HFF-Myc (cell line): Measurements from ENCODE around the gene EVPLL.
"Not testable (repeated sequence)": the region's sequence is repeated elsewhere in the genome, so short reads cannot be mapped to it uniquely, and the experiment has no call there.

Experiments used
- DNase-seq: peaks from one replicate; pipeline ENCODE4 v3.0.0-alpha.2; 2011; ENCODE audit warnings: low read depth; ENCODE audit errors: extremely low read depth
- H3K4me3 ChIP-seq: replicated peaks from 2 replicates; pipeline ENCODE4 v1.5.1; 2011; ENCODE audit warnings: low read depth, mild to moderate bottlenecking, control low read depth, low read length
- CTCF ChIP-seq: IDR thresholded peaks from 2 replicates; pipeline ENCODE4 v1.5.1; 2012; ENCODE audit warnings: mild to moderate bottlenecking, low read depth, low read length, control low read depth; ENCODE audit errors: missing control alignments

EVPLL gene

DNA sequence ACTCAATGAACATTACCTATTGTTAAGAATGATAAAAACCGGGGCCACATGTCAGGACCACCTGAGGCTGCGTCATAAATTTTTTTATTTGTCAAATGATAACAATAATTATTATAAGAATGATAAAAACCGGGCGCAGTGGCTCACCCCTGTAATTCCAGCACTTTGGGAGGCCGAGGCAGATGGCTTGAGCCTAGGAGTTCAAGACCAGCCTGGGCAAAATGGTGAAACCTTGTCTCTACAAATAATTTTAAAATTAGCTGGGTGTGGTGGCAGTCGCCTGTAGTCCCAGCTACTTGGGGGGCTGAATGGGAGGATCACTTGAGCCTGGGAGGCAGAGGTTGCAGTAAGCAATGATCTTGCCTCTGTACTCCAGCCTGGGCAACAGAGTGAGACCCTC lies 13.4 kb upstream of the EVPLL start:
- no peak for TF ChIP-seq CTCF
- DNase-seq = no peak
- no peak overlapping the region for H3K4me3 ChIP-seq

DNA sequence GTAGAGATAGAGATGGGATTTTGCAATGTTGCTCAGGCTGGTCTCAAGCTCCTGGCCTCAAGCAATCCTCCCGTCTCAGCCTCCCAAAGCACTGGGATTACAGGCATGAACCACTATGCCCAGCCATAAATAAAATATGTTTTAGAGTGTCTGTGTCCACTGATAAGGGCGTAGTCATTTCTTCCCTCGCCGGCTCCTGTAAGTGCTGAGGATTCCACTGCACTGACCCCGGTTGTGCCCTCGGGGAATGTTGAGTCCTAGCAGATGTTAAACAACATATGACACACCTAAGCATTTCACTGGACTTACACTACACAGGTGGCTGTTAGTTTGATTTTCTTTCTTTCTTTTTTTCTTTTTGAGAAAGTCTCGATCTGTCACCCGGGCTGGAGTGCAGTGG lies 8.6 kb upstream of the EVPLL start:
- TF ChIP-seq CTCF = no peak
- no peak for DNase-seq
- H3K4me3 ChIP-seq = no peak overlapping the region

- no peak overlapping the region for H3K4me3 ChIP-seq
- no peak for DNase-seq
- no peak for TF ChIP-seq CTCF
Measured at GRCh38 chr17:18370761-18371160, 6.8 kb upstream of the EVPLL start.

DNA sequence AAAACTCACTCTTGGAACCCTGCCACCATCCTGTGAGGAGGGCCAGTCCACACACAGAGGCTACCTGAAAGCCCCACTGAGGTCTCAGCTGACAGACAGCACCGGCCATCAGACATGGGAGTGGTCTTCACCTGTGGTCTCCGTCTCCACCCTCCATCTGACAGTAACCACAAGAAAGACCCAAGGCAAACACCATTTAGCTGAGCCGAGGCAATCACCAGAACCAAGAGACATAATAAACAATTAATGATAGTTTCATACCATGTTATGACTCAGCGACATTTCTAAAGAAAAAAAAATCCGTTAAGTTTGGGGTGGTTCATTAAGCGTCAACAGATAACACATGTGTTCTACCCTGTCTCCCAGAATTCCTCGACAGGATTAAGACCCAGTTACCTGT lies 6.1 kb upstream of the EVPLL start:
- DNase-seq = no peak

GRCh38 chr17:18373181-18373580 lies 4.4 kb upstream of the EVPLL start:
- H3K4me3 ChIP-seq, DNase-seq: not testable (repeated sequence)

More for the DNA sequence above, 6.1 kb upstream of the EVPLL start:
- no peak overlapping the region for H3K4me3 ChIP-seq
- TF ChIP-seq CTCF = no peak

- no peak for TF ChIP-seq CTCF
- no peak for DNase-seq
Measured at GRCh38 chr17:18374216-18374615, 3.4 kb upstream of the EVPLL start.

DNA sequence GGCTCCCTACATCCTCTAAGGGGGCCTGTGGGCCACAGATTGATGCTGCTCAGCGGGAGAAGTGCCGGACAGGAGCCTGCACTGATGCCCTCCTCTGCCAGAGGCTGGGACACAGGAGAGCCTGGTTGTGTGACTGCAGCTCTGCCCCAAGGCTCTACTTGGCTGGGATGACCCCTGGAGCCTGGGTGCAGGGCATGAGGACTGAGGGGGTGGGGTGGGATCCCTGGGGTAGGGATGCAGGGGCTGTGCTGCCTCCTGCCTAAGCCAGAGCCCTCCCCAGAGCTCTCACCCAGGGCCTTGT lies 577 bp downstream of the EVPLL start:
- no peak for TF ChIP-seq CTCF
- DNase-seq = no peak
- no peak overlapping the region for H3K4me3 ChIP-seq

More at GRCh38 chr17:18374216-18374615, 3.4 kb upstream of the EVPLL start:
- H3K4me3 ChIP-seq = no peak overlapping the region

DNA sequence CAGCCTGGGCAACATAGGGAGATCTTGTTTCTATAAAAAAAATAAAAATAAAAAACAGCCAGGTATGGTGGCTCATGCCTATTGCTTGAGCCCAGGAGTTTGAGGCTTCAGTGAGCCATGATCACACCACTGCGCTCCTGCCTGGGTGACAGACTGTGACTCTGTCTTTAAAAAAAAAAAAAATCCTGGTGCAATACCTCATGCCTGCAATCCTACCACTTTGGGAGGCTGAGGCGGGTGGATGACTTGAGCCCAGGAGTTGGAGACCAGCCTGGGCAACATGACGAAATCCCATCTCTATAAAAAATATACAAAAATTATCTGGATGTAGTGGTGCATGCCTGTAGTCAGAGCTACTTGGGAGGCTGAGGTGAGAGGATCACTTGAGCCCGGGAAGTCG lies 1.0 kb downstream of the EVPLL start:
- DNase-seq, H3K4me3 ChIP-seq: not testable (repeated sequence)
